ENCODE results near the gene ATP6V0E2. TPM values are rescaled to one million over a fixed set of nuclear protein-coding genes. Genes with fewer than 3 reads are reported as not detected.

ATP6V0E2 gene
- total RNA-seq, 1 donor from 2014 or later: 27.1 TPM

- H3K27me3 Mint-ChIP-seq (ENCODE audit: unreplicated experiment): no peaks in the 10 kb centered on the region
- no peaks in the 10 kb centered on the region for H3K9me3 Mint-ChIP-seq (ENCODE audit: unreplicated experiment)
- no peak overlapping the region for H3K4me3 Mint-ChIP-seq (ENCODE audit: unreplicated experiment)
- peaks cover 20% of the 10 kb centered on the region for H3K36me3 Mint-ChIP-seq (ENCODE audit: unreplicated experiment)
- peak; percentile 21 for TF ChIP-seq CTCF (IDR thresholded peaks at IDR 0.05)
- no peak overlapping the region for H3K27ac Mint-ChIP-seq (ENCODE audit: unreplicated experiment)
- H3K4me1 Mint-ChIP-seq (ENCODE audit: unreplicated experiment): peaks cover 6% of the 10 kb centered on the region
- no peak for DNase-seq (ENCODE audit: extremely low spot score, unreplicated experiment)
Observed at GRCh38 chr7:149860821-149861727, 12.7 kb upstream of the ATP6V0E2 start.

- no peak for TF ChIP-seq CTCF (IDR thresholded peaks at IDR 0.05)
- Mint-ChIP-seq H3K4me3 (ENCODE audit: unreplicated experiment) (no peak overlapping the region), H3K9me3 (ENCODE audit: unreplicated experiment) (no peaks in the 10 kb centered on the region), H3K27ac (ENCODE audit: unreplicated experiment) (no peak overlapping the region), H3K36me3 (ENCODE audit: unreplicated experiment) (peaks cover 20% of the 10 kb centered on the region), H3K27me3 (ENCODE audit: unreplicated experiment) (no peaks in the 10 kb centered on the region), H3K4me1 (ENCODE audit: unreplicated experiment) (peaks cover 1% of the 10 kb centered on the region)
- no peak for DNase-seq (ENCODE audit: extremely low spot score, unreplicated experiment)
Observed at GRCh38 chr7:149861728-149862045, 12.1 kb upstream of the ATP6V0E2 start.

- TF ChIP-seq CTCF (IDR thresholded peaks at IDR 0.05): no peak
- no peaks in the 10 kb centered on the region for H3K4me1 Mint-ChIP-seq (ENCODE audit: unreplicated experiment)
- no peaks in the 10 kb centered on the region for H3K9me3 Mint-ChIP-seq (ENCODE audit: unreplicated experiment)
- no peaks in the 10 kb centered on the region for H3K27me3 Mint-ChIP-seq (ENCODE audit: unreplicated experiment)
- H3K4me3 Mint-ChIP-seq (ENCODE audit: unreplicated experiment): no peak overlapping the region
- no peak for DNase-seq (ENCODE audit: extremely low spot score, unreplicated experiment)
- peaks cover 20% of the 10 kb centered on the region for H3K36me3 Mint-ChIP-seq (ENCODE audit: unreplicated experiment)
- no peak overlapping the region for H3K27ac Mint-ChIP-seq (ENCODE audit: unreplicated experiment)
Observed at GRCh38 chr7:149862156-149862555, 11.6 kb upstream of the ATP6V0E2 start.

GRCh38 chr7:149863500-149863899 lies 10.3 kb upstream of the ATP6V0E2 start:
- Mint-ChIP-seq H3K27me3 (ENCODE audit: unreplicated experiment) (no peaks in the 10 kb centered on the region), H3K27ac (ENCODE audit: unreplicated experiment) (no peak overlapping the region), H3K36me3 (ENCODE audit: unreplicated experiment) (peaks cover 20% of the 10 kb centered on the region), H3K9me3 (ENCODE audit: unreplicated experiment) (no peaks in the 10 kb centered on the region), H3K4me1 (ENCODE audit: unreplicated experiment) (no peaks in the 10 kb centered on the region), H3K4me3 (ENCODE audit: unreplicated experiment) (no peak overlapping the region)
- DNase-seq (ENCODE audit: extremely low spot score, unreplicated experiment): no peak
- TF ChIP-seq CTCF (IDR thresholded peaks at IDR 0.05): no peak

- no peaks in the 10 kb centered on the region for H3K4me1 Mint-ChIP-seq (ENCODE audit: unreplicated experiment)
- H3K27me3 Mint-ChIP-seq (ENCODE audit: unreplicated experiment): no peaks in the 10 kb centered on the region
- H3K9me3 Mint-ChIP-seq (ENCODE audit: unreplicated experiment): no peaks in the 10 kb centered on the region
- no peak overlapping the region for H3K27ac Mint-ChIP-seq (ENCODE audit: unreplicated experiment)
- no peak for TF ChIP-seq CTCF (IDR thresholded peaks at IDR 0.05)
- no peak overlapping the region for H3K4me3 Mint-ChIP-seq (ENCODE audit: unreplicated experiment)
- peaks cover 20% of the 10 kb centered on the region for H3K36me3 Mint-ChIP-seq (ENCODE audit: unreplicated experiment)
- no peak for DNase-seq (ENCODE audit: extremely low spot score, unreplicated experiment)
Observed at GRCh38 chr7:149864023-149864422, 9.7 kb upstream of the ATP6V0E2 start.

Data from osteocyte (in vitro differentiated cells).